ENCODE data around the gene BIVM. TPM values are rescaled to one million over a fixed set of nuclear protein-coding genes. Genes with fewer than 3 reads are reported as not detected.

BIVM gene
- polyA plus RNA-seq, 3 donors = 0.76 to 1.1 (median 0.81) TPM

- no peak overlapping the region for H3K27ac ChIP-seq (ENCODE audit: low read depth in 1 of 2, low read length in 2 of 2)
- H3K9ac ChIP-seq (ENCODE audit: insufficient read depth, low read length, poor library complexity, severe bottlenecking) = no peak overlapping the region
- no peak overlapping the region for H3K4me3 ChIP-seq (replicated peaks in 1 of 3; ENCODE audit: low read depth in 2 of 3, low read length in 3 of 3)
- H2AFZ ChIP-seq (ENCODE audit: insufficient read depth, low read depth, low read length, poor library complexity, severe bottlenecking) = no peak overlapping the region
- intact Hi-C loops (cut with micrococcal nuclease) = no loop called here
- Mint-ChIP-seq H3K9me3 (no peaks in the 10 kb centered on the region), H3K27ac (peak overlapping the region in 5 of 7 donors; percentile 43 to 73 (median 49)), H3K36me3 (peaks cover 72 to 88% of the 10 kb centered on the region in 2 donors), H3K4me1 (peaks cover 4% of the 10 kb centered on the region), H3K27me3 (ENCODE audit: low read depth in 3 of 3) (no peaks in the 10 kb centered on the region), H3K4me3 (no peak overlapping the region)
- no peaks in the 10 kb centered on the region for H3K27me3 ChIP-seq (ENCODE audit: control insufficient read depth in 2 of 2, insufficient read depth in 2 of 2, low read length in 2 of 2)
- WGBS (ENCODE audit: insufficient coverage) = no CpG with 5 or more reads among the region's 7 CpGs
- no peak overlapping the region for H3K4me2 ChIP-seq (replicated peaks; ENCODE audit: extremely low read depth, low read length, poor library complexity, severe bottlenecking)
- peaks cover 75 to 93% of the 10 kb centered on the region in 2 donors for H3K36me3 ChIP-seq (replicated peaks in 1 of 2; ENCODE audit: control insufficient read depth in 1 of 2, insufficient read depth in 2 of 2, low read length in 2 of 2)
- peaks cover 71% of the 10 kb centered on the region for H4K20me1 ChIP-seq (ENCODE audit: insufficient read depth, low read length)
- no peak for TF ChIP-seq CTCF (IDR thresholded peaks at IDR 0.05)
- no peak for DNase-seq
- H3K4me1 ChIP-seq (ENCODE audit: control insufficient read depth in 1 of 2, insufficient read depth in 2 of 2, low read length in 2 of 2) = no peaks in the 10 kb centered on the region
- H3K79me2 ChIP-seq (ENCODE audit: insufficient read depth, low read length) = peaks cover 53% of the 10 kb centered on the region
- no peaks in the 10 kb centered on the region for H3K9me3 ChIP-seq (replicated peaks in 1 of 2; ENCODE audit: control insufficient read depth in 1 of 2, insufficient read depth in 1 of 2, low read length in 2 of 2)
Measured at GRCh38 chr13:102854675-102855074, 55.8 kb downstream of the BIVM start.

- Histone ChIP-seq H4K20me1 (ENCODE audit: insufficient read depth, low read length) (peaks cover 62% of the 10 kb centered on the region), H3K4me2 (replicated peaks; ENCODE audit: extremely low read depth, low read length, poor library complexity, severe bottlenecking) (no peak overlapping the region), H3K4me1 (ENCODE audit: control insufficient read depth in 1 of 2, insufficient read depth in 2 of 2, low read length in 2 of 2) (no peaks in the 10 kb centered on the region), H3K27me3 (ENCODE audit: control insufficient read depth in 2 of 2, insufficient read depth in 2 of 2, low read length in 2 of 2) (no peaks in the 10 kb centered on the region), H3K79me2 (ENCODE audit: insufficient read depth, low read length) (peaks cover 36% of the 10 kb centered on the region), H3K9me3 (replicated peaks in 1 of 2; ENCODE audit: control insufficient read depth in 1 of 2, insufficient read depth in 1 of 2, low read length in 2 of 2) (no peaks in the 10 kb centered on the region), H3K36me3 (replicated peaks in 1 of 2; ENCODE audit: control insufficient read depth in 1 of 2, insufficient read depth in 2 of 2, low read length in 2 of 2) (peaks cover 92 to 100% of the 10 kb centered on the region in 2 donors), H2AFZ (ENCODE audit: insufficient read depth, low read depth, low read length, poor library complexity, severe bottlenecking) (no peak overlapping the region), H3K27ac (ENCODE audit: low read depth in 1 of 2, low read length in 2 of 2) (peak overlapping the region in 1 of 2 donors; percentile 17), H3K9ac (ENCODE audit: insufficient read depth, low read length, poor library complexity, severe bottlenecking) (no peak overlapping the region), H3K4me3 (replicated peaks in 1 of 3; ENCODE audit: low read depth in 2 of 3, low read length in 3 of 3) (no peak overlapping the region)
- no peak for TF ChIP-seq CTCF (IDR thresholded peaks at IDR 0.05)
- Mint-ChIP-seq H3K27me3 (ENCODE audit: low read depth in 3 of 3) (no peaks in the 10 kb centered on the region), H3K4me3 (no peak overlapping the region), H3K9me3 (no peaks in the 10 kb centered on the region), H3K36me3 (peaks cover 82 to 96% of the 10 kb centered on the region in 2 donors), H3K27ac (peak overlapping the region in 1 of 7 donors; percentile 28), H3K4me1 (peaks cover 1% of the 10 kb centered on the region)
- intact Hi-C loops (cut with micrococcal nuclease) = no loop called here
- no peak for DNase-seq
- WGBS (ENCODE audit: insufficient coverage) = 77% methylated on average over 4 of the region's 6 CpGs
Measured at GRCh38 chr13:102856557-102856956, 57.6 kb downstream of the BIVM start.

Measured in CD14-positive monocyte (primary cell).